AG20443 (cell line): Measurements from ENCODE around the gene MCRIP2.
A peak's percentile ranks its signal among the peaks of the same experiment; 100 is the strongest.

ENCODE experiments used
- DNase-seq: peaks from one replicate; pipeline ENCODE4 v3.0.0; 2012; ENCODE audit warnings: low spot score, mixed read lengths

Gene MCRIP2

GRCh38 chr16:648781-649589 lies 7.4 kb downstream of the MCRIP2 start, which contains the start of gene WDR90:
Gene WDR90, plus strand, starts transcription at chr16:649365. Its CDS starts 52 bp downstream, at chr16:649417.
- peak; percentile 97 for DNase-seq

DNA sequence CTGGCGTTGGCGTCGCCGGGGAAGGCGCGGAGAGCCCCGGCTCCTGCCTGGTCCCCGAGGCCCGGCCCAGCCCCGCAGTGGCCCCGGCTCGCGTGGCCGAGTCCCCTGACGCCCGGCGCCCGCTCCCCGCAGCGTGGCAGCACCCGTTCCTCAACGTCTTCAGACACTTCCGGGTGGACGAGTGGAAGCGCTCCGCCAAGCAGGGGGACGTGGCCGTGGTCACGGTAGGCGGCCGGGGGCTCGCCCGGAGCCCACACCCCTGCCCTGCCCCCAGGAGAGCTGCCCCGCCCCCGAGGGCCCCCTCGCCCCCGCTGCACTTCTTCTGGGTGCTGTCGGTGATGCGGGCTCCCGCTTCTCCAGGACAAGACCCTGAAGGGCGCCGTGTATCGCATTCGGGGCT lies 8.0 kb downstream of the MCRIP2 start:
- peak; percentile 28 for DNase-seq

GRCh38 chr16:651844-652243 lies 10.2 kb downstream of the MCRIP2 start:
- no peak for DNase-seq

GRCh38 chr16:652454-653305 lies 11.1 kb downstream of the MCRIP2 start:
- DNase-seq: no peak

- DNase-seq: no peak
Measured at GRCh38 chr16:654034-654433, 12.4 kb downstream of the MCRIP2 start.

DNA sequence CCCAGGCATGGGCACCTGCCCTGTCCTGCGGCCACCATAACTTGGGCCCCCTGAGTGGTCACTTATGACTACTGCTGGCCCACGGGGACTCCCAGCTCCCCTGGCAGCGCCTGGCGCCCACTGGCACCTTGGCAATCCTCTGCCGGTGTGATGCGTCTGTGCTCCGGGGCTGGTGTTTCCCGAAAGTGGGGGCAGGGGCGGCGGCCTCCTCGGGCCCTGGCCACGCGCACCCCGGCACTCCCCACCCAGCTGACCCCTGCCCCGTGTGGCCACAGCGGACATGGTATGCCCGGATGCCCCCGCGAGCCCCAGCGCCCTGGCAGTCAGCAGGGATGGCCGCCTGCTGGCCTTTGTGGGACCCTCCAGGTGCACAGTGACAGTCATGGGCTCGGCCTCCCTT lies 15.9 kb downstream of the MCRIP2 start:
- no peak for DNase-seq

DNA sequence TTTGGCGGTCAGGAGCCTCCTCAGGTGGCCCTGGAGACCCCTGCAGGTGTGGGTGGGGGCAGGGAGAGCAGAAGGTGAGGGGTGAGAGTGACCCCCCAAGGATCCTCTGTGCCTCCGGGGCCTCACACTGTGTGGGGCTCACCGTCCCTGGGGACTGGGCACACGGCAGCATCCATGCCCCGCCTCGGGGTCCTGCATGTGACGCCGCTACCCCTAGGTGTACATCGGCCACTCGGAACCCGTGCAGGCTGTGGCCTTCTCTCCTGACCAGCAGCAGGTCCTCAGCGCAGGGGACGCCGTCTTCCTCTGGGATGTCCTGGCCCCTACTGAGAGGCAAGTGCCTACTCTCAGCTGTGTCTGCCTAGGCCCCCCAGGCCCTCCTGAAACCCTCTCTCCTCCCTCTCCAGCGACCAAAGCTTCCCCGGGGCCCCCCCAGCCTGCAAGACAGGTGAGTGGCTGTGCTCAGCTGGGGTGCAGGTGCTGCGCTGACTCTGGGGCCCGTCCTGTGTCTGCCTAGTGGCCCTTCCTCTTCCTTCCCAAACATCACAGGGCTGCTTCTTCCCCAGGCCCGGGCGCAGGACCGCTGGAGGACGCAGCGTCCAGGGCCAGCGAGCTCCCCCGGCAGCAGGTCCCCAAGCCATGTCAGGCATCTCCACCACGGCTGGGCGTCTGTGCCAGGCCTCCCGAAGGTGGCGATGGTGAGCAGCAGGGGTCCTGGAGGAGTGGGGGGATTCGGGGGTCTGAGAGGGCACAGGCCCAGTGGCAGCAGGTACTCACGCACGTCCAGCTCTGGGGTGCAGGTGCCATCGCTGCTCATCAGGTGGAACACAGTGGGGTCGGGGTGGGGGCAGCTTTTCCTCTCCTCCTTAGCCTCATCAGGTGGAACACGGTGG lies 17.3 kb downstream of the MCRIP2 start:
- DNase-seq: no peak

GRCh38 chr16:659618-660017 lies 18.0 kb downstream of the MCRIP2 start:
- DNase-seq: no peak

- no peak for DNase-seq
Measured at GRCh38 chr16:660132-660458, 18.5 kb downstream of the MCRIP2 start.

DNA sequence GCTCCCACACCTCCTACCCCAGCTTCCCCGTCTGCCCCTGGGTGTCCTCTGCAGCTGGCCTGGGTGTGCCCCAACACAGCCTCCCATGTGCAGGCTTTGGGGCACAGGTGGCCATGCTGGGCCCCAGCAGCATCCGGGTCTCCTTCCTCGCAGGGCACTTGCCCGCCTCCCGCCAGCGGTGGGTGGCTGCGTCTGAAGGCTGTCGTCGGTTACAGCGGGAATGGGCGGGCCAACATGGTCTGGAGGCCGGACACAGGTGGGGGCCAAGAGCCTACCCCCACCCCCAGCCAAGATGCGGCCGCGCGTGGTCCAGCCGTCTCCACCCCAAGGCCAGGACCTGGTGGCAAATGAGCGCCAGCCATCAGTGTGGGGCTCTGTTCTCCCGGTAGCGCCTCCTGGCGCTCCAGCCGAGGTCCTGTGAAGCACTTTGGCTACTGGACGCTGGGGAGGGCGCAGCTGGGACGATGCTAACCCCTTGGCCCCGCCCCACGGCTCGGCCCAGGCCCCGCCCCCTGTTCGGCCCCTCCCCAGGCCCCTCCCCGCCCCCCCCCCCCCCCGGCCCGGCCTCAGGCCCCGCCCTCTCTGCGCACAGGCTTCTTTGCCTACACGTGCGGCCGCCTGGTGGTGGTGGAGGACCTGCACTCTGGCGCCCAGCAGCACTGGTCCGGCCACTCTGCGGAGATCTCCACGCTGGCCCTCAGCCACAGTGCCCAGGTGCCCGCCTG lies 19.0 kb downstream of the MCRIP2 start:
- DNase-seq: peak; percentile 98

DNA sequence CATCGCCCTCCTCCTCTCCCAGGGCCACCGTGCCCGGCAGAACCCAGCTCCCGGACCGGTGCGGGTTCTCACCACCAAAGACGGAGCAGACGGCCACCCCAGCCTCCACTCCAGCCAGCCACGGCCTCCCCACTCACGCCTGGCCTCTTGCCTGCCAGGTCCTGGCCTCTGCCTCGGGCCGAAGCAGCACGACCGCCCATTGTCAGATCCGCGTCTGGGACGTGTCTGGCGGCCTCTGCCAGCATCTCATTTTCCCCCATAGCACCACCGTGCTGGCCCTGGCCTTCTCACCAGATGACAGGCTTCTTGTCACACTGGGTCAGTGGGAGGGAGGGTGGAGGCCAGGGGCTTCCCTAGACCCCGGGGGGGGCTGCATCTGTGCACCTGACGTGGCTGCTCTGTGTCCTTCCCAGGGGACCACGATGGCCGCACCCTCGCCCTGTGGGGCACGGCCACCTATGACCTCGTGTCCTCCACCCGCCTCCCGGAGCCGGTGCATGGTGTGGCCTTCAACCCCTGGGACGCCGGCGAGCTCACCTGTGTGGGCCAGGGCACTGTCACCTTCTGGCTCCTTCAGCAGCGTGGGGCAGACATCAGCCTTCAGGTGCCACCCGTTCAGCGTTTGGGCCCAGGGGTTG lies 19.7 kb downstream of the MCRIP2 start:
- DNase-seq: no peak

DNA sequence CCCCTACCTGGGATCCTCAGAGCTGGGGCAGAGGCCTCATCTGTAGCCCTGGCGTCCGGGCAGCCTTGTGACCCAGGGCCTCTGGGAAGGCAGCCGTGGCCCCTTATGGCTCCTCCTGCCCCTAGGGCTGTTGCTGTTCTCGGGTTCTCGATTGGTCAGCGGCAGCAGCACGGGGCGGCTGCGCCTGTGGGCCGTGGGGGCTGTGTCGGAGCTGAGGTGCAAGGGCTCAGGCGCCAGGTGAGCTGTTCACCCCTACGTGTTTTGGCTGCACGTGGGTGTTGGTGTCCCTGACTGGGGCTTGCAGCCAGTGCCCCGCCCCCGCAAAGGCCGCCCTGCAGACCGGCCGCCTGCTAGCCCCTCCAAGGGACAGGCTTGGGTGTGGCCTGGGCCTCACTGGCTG lies 20.5 kb downstream of the MCRIP2 start:
- no peak for DNase-seq

DNA sequence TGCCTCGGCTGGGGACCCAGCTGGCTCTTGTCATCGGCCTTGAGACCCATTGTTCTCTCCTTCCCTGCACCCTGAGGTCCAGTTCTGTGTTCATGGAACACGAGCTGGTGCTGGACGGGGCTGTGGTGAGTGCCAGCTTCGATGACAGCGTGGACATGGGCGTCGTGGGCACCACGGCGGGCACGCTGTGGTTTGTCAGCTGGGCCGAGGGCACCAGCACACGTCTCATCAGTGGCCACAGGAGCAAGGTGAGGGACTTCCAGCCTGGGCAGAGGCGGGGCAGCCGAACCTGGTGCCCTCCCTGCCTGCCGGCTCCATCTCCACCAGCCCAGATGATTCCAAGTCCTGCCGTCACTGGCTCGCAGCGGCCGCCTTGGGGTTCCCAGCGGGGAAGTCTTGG lies 21.0 kb downstream of the MCRIP2 start:
- no peak for DNase-seq

- no peak for DNase-seq
Measured at GRCh38 chr16:666572-666971, 24.9 kb downstream of the MCRIP2 start.

- no peak for DNase-seq
Measured at GRCh38 chr16:667113-667779, 25.6 kb downstream of the MCRIP2 start.

DNA sequence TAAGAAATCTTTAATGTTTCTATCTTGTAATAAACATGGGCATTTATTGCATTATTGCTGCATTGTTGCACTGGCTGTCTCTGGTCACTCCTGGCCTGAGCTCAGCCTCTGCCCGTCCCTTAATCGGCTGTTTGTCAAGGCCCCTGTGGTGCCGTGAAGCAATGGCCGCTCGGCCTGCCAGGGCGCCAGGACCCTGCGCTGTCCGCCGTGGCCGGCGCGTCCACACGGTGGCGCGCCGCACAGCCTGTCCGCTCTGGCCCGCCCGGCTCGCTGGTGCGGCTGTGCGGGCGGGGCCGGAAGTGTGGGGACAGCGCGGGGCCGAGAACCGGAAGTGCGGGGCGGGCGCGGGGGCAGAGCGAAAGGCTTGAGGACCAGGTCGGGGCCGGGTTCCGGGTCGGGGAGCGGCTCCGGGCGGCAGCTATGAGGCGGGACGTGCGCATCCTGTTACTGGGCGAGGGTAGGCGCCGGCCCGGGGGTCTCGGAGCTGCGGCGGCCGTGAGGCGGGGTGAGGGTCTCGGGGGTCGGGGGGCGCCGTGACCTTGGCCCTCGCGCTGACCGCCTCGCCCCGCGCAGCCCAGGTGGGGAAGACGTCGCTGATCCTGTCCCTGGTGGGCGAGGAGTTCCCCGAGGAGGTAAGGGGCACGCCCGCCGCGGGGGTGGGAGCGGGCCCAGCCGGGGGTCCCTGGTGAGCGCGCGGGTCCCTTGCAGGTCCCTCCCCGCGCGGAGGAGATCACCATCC lies 26.3 kb downstream of the MCRIP2 start, which contains the start of gene RHOT2:
Gene RHOT2 (plus strand): TSS at position 353 of the 739 bp plus-strand sequence. CDS start 68 bp downstream, at position 421.
- peak; percentile 94 for DNase-seq

GRCh38 chr16:668519-669171 lies 27.0 kb downstream of the MCRIP2 start:
- no peak for DNase-seq

DNA sequence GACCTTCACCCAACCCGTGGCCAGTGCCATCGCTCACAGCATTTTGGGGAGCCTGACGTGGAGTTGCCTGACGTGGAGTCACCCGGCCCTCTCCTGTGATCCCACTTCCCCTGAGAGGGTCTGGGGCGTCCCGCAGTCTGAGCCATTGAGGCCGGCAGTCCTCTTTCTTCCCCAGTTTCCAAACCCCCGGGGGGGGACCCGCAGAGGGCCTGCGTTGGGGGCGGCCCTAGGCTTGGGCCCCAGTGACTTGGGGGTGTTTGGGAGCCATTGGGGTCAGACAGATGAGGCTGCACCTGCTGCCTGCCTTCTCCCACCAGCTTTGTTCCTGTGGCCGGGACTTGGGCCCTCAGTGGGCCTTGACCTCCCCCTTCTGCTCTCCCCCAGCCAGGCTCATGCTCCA lies 28.0 kb downstream of the MCRIP2 start:
- no peak for DNase-seq
